GM21381 (cell line): Measurements from ENCODE around the gene TOLLIP.
A peak's percentile ranks its signal among the peaks of the same experiment; 100 is the strongest.

Experiments used
- ATAC-seq: cut with Tn5 transposase; IDR thresholded peaks from one replicate; pipeline ENCODE4 v1.9.1; 2021; ENCODE audit warnings: mild to moderate bottlenecking, moderate library complexity; ENCODE audit not compliant: unreplicated experiment

TOLLIP gene

DNA sequence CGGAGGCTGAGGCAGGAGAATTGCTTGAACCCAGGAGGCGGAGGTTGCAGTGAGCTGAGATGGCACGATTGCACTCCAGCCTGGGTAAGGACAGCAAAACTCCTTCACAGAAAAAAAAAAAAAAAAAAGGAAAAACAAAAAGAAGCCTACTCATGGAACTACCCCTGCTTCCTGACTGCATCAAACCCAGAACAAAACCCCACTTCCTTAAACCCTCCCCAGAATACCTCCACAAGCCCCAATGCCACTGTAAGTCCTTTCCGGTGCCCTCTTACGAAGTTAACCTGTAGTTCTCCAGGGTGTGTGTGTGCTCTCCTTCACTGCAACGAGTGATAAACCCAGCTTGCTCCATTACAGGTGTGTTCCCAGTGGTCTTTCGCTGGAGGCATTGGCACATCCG, 8.6 kb upstream of the TOLLIP start:
- no peak for ATAC-seq

DNA sequence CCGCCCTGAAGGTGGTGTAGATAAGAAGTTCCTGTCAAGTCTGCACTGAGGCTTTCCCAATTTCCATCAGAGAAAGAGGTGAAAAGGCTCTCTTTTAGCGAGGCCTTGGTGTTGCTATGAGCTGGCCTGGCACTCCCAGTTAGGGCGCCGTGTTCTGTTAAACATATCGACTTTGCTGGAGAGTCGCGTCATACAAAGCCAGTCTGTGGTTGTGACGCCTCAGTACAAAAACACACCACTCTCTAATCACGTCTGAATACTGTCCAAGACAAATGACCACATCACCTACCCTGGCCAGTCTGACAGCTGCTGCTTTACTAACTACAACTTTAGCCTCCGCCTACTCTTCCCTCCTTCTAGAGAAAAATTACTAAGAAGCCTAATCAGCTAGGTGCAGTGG, 8.0 kb upstream of the TOLLIP start:
- ATAC-seq: no peak

DNA sequence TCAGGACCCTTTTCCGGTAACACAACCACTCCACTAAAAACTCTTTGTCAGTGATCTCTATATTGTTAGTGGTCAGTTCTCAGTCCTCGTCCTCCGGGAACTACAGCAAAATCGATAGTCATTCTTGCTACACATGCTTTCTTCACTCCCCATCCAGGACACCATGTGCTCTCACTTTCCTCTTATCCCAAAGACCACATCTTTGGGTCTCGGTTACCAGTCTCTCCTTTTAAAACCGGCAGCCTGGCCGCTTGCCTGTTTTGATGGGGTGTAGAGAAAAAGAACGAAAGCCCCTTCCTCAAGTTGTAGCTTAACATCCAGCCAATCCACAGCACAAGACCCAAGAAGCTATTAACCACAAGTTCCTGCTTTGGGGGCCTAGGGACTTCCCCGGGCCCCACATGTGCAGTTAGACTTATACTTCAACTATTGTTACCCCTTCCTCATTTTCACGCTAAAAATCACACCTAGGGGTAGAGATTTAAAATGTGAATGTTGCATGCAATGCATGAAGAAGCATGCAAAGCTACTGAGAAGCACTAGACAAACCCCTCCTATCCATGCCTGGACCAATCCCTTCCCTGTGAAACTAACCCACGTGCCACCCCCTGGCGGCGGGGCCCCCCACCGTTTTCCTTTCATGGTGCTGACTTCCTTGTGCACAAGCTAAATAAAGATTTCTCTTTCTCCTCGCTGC, 1.5 kb upstream of the TOLLIP start:
- ATAC-seq: no peak

DNA sequence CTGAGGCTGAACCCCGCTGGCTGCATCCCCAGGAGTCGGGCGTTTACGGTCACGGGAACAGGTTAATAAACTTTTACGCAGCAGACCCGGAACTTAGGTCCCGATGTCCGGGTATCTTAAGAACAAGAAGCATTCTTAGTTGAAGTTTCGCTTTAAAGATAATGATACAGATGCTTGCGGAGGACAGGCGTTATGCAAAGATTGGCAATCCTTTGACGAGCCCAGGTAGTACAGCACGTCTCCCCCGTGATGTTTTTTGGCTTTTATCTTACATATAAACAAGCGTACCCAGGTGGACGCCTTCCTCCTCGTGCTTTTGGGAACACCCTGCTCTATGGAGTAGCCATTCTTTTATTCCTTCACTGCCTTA, 871 bp upstream of the TOLLIP start:
- ATAC-seq: no peak

DNA sequence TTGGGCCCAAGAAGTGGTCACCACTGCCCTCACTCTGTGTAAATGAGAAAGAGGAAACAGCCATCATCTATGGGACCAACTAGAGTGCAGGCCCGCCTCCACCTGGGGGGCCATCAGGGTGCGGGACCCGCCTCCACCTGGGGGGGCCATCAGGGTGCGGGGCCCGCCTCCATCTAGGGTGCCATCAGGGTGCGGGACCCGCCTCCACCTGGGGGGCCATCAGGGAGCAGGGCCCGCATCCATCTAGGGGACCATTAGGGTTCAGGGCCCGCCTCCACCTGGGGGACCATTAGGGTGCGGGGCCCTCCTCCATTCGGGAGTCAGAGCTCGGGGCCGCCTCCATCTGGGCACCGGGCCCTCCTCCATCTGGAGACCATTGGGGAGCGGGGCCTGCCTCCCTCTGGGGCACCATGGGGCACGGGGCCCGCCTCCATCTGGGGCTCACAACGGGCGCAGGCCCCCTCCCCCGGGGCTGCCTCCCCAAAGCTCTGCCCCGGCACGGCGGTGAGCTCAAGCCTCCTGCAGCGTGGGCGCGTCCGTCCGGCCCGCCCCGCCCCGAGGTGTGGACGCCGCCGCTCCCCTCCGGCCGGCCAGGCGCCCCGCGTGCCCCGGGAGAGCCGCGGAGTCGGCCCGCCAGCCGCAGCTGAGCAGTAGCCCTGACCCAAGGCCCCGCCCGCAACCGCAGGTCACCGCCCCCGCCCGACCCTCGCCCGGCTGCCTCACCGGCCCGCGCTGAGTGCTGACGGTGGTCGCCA, 512 bp downstream of the TOLLIP start:
- ATAC-seq: peak; percentile 37

DNA sequence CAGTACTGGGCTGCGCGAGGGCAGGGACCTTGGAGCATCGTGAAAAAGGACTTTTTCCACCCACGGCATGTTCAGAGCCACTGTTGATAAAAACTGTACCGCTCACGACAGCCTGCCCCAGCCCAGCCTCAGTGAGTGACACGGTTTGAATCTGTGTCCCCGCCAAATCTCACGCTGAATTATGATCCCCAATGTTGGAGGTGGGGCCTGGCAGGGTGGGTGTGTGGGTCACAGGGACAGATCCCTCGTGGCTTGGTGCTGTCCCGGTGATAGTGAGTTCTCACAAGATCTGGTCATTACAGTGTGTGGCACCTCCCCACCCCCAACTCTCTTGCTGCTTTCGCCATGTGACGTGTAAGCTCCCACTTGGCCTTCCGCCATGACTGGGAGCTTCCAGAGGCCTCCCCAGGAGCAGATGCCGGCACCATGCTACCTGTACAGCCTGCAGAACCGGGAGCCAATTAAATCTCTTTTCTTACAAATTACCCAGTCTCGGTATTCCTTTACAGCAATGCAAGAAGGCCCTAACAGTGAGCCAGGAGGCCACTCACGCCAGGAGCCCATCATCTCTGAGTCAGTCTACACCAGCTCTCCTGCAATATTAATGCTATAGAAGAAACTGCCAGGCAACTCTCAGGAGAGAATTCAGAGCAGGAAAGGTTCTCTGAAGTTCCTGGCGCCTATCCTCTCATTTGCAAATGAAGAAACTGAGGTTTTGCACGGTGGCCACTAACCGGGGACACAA, 1.3 kb downstream of the TOLLIP start:
- no peak for ATAC-seq

DNA sequence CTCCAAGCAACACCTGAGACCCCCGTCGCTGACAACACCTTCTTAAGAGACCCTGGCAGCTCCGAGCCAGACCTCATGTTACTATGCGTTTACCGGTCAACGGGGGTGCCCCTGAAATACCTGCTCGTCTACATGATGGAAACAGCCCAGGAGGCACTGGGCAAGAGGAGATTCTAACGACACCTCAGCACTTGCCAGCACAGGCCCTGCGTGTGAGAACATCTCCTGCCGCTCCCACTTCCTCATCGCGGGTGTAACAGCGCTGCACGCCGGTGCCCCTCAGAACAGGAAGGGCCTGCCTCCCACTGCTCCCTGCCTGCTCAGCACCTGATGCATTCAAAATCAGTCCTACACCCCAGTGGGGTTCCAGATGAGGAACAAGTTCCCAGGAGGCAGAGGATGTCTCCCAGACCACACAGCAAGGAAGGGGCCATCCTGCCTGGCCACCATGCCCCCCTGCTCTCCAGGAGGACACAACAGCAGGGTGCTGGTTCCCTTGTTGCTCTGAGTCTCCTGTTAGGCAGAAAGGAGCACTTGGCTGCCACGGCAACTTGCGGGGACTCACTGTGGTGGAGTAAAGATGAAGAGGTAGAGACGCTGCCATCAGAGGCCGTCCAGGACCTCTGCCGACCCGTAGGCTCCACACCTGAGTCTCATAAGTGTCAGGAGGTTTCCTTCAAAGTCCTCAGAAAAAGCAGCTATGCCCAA, 2.1 kb downstream of the TOLLIP start:
- no peak for ATAC-seq

DNA sequence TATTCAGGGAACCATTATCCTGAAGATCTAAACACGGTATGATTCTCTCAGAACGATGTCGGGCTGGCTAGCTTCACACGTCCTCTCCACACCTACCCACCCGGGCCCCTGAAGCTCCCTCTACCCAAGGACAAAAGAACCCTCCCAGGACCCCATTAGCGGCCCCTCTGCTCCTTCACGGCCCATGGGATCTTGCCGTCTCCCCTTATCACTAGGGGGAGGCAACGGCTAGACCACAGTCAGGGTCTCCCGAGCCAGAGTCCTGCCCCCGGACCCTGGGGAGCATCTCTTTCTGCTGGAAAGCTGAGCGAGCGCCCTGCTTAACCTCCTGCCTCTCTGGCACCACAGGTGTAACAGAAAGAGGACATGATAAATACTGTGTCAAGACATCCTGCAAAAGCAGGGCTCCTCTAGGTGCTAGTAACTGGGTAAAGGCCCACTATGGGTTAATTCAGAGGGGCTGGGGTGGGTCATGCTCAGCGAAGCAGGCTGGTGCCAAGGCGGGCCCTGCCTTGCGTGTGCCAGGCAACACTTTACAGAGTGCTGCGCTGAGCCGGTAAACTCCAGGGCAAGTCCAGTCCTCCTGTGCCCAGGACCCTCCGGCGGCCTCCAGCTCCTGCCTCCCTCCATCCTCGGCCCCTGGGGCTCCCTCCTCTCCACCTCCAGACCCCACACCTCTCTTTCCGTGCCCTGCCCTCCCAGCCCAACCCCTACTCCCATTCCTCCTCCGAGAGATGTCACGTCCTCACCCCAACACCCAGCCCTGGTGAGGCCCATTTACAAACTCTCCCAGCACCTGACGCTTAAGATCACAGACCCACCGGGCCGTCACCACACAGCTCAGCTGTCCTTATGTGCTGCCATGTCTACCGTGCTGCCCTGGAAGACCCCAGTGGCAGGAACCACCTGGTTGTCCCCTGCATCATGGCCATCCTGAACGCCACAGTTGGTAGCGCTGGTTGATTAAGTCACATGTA, 3.0 kb downstream of the TOLLIP start:
- no peak for ATAC-seq

DNA sequence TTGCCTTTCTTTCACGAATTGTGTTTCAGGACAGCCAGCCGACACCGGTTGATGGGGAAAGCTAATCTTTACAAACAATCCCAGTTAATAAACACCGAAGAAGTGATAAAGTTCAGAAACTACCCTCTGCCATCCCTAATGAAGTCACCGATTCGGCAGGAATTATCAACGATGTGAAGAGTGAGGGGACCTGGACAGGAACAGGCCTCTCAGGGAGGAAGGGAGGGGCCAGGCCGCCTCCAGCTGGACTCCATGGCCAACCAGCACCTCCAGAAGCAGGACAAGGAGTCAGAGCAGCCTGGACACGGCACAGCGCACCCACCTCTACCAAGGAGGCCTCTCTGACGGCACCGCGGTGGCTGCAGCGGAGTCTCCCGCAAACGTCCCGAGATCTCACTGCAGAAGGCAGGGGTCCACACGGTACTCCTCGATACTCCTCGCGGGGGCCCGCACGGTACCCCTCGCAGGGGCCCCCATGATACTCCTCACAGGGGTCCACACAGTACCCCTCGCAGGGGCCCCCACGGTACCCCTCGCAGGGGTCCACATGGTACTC, 3.9 kb downstream of the TOLLIP start:
- ATAC-seq: no peak

DNA sequence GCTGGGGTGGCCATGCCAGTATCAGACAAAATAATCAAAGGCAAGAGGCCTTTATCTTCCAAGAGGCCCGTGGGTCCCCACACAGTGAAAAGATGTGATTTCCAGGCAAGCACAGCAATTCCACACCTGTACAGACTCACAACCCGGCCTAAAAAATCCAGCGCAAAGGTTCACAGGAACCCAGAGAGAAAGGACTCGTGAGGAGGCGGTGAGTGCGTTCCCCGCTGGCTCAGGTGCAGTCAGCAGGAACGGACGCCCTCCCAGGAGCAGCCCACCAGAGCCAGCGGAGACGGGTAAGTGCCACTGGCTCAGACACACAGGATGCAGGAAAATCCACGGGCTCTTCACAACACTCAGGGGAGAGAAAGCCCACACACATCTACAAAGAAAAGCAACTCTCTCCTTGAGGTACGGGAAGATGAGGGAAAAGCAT, 4.4 kb downstream of the TOLLIP start:
- no peak for ATAC-seq

DNA sequence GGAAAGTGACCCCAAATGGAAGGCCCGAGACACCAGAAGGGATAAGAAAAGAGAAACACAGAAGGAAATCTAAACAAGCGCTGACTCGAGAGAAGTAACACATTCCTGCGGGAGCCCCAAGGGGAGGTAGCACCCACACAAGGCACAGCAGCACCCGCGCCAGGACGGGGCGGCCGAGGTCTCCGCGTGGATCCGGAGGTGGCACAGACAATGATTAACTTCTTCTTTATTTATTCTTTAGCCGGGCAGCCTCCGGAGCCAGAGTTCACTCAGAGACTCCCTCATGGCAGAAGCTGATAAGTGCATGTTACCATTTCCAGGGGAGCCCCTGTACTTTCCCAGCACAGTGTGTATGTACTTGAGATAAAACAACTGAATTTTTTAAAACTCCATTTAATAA, 5.1 kb downstream of the TOLLIP start:
- no peak for ATAC-seq

DNA sequence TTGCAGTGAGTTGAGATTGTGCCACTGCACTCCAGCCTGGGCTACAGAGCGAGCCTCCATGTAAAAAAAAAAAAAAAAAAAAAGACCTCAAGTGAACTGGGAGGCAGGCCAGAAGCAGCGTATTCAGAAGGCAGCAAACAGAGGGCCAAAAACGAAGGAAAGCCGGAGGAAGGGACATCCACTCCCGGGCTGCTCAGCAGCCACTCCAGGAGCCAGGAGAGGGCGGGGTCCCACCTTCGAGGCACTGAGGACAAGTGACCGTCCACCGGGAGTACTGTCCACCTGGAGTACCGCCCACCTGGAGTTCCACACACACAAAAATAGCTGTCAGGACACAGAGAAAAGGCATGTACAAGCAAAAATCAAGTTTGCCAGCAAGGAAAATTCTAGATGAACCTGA, 5.5 kb downstream of the TOLLIP start:
- no peak for ATAC-seq

DNA sequence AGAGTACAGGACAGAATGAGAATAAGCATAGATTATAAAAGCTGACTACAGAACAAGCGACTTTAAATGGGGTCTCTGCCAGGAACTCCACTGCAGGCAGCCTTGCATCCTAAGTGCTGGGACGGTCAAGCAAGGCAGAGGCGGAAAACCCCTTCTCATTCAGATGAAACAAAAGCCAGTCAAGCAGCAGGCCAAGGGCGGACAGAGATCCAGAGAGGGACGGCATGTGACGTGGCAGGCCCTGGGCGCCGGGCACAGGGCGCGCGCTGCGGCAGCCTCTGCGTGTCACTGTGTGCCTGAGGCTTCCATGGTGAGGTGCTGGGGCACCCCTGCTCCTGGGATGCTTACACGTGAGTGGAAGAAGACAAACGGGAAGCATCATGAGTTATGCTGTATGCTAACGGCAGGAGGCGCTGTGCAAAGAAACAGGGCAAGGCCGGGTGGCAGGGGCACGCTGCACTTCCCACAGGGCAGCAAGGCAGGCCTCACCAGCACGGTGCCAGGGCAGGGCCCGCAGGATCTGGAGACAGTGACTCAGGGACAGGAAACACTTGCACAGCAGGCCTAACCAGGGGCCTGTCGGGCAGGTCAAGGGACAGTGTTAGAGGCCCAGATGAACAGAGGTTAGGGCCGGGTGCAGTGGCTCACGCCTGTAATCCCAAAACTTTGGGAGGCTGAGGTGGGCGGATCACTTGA, 6.2 kb downstream of the TOLLIP start:
- no peak for ATAC-seq

DNA sequence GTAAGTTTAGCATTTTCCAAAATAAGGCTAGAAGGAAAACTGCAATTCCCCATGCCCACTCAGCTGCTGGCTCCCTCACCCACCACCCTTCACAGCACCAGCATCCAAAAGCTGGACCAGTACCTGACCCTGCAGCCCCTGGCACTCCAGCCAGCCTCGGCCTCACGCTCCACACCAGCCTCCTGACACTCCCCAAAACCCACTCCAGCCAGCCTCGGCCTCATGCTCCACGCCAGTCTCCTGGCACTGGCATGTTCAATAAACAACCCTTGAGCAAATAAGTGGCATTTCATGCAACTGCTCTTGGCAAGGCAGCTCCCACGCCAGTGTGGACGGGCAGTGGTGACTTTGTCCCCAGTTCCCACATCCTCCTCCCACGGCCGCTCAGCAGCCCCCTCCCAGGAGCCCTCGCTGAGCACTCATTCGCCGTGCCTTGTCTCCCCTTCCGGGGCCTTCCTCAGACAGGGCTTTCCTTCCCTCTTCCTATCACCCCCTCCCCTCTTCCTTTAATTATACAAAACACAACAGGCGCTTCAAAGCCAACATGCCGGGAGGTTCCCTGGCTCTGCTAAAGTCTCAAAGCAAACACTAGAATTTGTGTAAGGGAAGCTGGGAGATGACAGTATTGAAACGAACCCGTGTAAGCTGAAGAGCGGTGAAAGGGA, 6.8 kb downstream of the TOLLIP start:
- no peak for ATAC-seq

DNA sequence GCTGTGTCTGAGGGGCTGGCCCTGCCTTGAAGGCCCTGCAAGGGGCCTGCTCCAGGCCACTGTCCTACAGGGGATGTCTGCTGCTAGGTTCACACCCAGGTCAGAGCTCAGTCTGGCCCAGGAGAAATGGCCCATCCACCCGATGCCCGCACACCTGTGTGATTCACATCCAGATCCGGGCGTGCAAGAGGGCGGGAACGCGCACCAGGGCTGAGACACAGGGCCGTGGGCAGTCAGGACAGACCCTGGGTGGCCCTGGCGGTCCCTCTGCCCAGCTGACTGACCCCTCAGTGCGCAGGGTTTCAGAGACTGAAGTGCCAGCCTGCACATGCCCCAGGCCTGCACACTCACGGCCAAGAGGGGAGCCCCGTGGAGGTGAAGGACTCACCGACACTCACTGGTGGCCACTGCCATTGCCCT, 7.4 kb downstream of the TOLLIP start:
- no peak for ATAC-seq

DNA sequence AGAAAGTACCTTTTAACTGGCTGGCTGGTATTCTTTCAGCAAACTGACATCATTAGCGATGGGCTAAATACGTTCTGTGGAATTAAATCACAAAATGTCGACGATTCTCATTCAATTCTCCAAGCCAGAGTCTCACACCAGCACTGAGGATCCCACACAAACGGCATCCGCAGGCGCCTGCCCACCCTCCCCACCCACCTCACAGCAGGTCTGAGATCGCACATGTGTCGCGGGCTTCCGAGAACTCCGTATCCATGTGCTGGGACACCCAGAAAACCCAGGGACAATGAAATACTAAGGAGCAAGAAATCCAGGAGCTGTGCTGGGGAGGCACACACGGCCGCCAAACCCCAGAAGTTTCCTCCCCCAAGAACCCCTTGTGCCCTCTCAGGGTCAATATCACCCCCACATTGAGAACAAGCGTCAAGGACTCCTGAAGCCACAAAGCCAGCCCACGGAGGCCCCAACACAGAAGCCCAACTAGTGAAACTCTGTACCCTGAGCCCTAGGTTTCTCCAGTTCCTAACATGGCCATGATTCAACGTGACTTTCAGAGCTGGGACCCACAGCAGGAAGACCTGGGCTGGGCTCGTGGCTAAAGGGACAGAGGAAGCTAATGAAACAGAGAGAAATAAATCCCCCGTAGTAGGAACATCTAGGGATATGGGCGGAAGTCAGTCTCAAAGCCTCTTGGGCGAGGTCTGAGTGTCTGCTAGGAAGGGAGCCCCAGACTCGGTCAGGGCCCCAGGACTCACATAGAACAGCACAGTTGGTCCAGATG, 8.0 kb downstream of the TOLLIP start:
- no peak for ATAC-seq

DNA sequence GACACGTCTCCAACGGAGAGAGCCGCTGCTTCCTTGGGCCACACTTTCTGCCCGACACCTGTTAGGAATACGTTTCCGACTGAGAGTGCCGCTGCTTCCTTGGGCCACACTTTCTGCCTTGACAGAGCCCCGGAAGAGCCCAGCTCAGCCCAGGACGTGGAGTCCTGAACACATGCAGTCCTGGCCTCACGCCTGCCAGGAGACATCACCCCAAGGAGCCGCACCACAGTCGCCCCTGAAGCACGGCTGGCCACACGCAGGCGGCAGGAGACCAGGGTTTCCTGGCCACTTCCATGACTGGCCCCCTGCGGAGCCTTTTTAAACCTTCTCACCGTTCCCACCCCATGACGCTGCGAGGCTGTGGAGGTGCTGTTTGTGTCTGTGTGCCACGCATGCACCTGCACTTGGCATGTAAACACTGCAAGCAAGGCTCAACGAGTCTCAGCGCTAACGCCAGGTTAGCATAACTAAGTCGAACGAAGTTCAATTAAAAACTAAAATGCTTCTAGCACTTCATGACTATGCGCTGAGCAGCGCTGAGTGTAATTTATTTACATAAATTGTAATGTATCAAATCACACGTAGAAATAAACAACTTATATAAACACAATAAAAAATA, 8.8 kb downstream of the TOLLIP start:
- no peak for ATAC-seq

DNA sequence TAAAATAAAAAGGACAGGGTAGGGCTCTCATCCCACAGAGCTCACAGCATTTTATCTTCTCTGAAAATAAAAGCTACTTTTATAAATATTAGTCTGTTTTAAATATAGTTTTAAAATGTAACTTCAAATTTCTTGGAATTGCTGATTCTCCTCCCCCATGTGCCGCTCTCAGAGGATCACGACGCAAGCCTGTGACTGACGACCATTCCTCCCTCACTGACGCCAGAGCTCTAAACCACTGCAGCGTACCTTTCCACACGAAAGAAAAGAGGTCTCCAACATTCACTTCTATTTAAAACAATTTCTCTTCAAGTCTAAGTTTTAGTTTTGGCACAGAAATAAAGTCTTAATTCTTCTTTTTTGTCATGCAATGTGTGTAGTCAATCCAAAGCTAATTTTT, 9.3 kb downstream of the TOLLIP start:
- ATAC-seq: no peak
